ENCODE measurements around the gene TOR1AIP2. TPM values are rescaled to one million over a fixed set of nuclear protein-coding genes. Genes with fewer than 3 reads are reported as not detected.

The TOR1AIP2 gene
- 83.0 and 111 TPM in 2 replicates for total RNA-seq (2012; rRNA removed)

- Histone ChIP-seq H3K4me1 (ENCODE audit: control insufficient read depth, insufficient read depth, low read length) (peaks cover 17% of the 10 kb centered on the region), H3K9me3 (replicated peaks; ENCODE audit: low read length) (no peaks in the 10 kb centered on the region), H3K4me2 (ENCODE audit: low read length) (peak within 1 kb of the TSS; percentile 88), H3K9ac (ENCODE audit: low read depth, low read length) (peak within 1 kb of the TSS; percentile 84), H3K36me3 (ENCODE audit: insufficient read depth, low read length) (peaks cover 20% of the 10 kb centered on the region), H3K27me3 (ENCODE audit: control insufficient read depth, insufficient read depth, low read length) (no peaks in the 10 kb centered on the region), H3K4me3 (ENCODE audit: low read length) (peak within 1 kb of the TSS; percentile 77)
Observed at GRCh38 chr1:179877586-179878265, at the start of gene TOR1AIP2. Gene TOR1AIP2, minus strand, starts transcription at chr1:179877803. Its CDS starts 25,138 bp downstream, at chr1:179852665.

GRCh38 chr1:179926850-179927205 lies 49.2 kb upstream of the TOR1AIP2 start:
- Histone ChIP-seq H3K9ac (ENCODE audit: low read depth, low read length) (no peak overlapping the region), H3K9me3 (replicated peaks; ENCODE audit: low read length) (no peaks in the 10 kb centered on the region)

GRCh38 chr1:179925922-179926849 lies 48.6 kb upstream of the TOR1AIP2 start:
- H3K27me3 ChIP-seq (ENCODE audit: control insufficient read depth, insufficient read depth, low read length), result no peaks in the 10 kb centered on the region
- no peaks in the 10 kb centered on the region for H3K36me3 ChIP-seq (ENCODE audit: insufficient read depth, low read length)
- no peak overlapping the region for H3K9ac ChIP-seq (ENCODE audit: low read depth, low read length)
- peak overlapping the region; percentile 17 for H3K4me2 ChIP-seq (ENCODE audit: low read length)
- H3K9me3 ChIP-seq (replicated peaks; ENCODE audit: low read length), result no peaks in the 10 kb centered on the region
- peaks cover 13% of the 10 kb centered on the region for H3K4me1 ChIP-seq (ENCODE audit: control insufficient read depth, insufficient read depth, low read length)
- no peak overlapping the region for H3K4me3 ChIP-seq (ENCODE audit: low read length)

More at GRCh38 chr1:179926850-179927205, 49.2 kb upstream of the TOR1AIP2 start:
- no peaks in the 10 kb centered on the region for H3K27me3 ChIP-seq (ENCODE audit: control insufficient read depth, insufficient read depth, low read length)
- peaks cover 13% of the 10 kb centered on the region for H3K4me1 ChIP-seq (ENCODE audit: control insufficient read depth, insufficient read depth, low read length)
- no peaks in the 10 kb centered on the region for H3K36me3 ChIP-seq (ENCODE audit: insufficient read depth, low read length)
- no peak overlapping the region for H3K4me3 ChIP-seq (ENCODE audit: low read length)
- peak overlapping the region; percentile 17 for H3K4me2 ChIP-seq (ENCODE audit: low read length)

- Histone ChIP-seq H3K27me3 (ENCODE audit: control insufficient read depth, insufficient read depth, low read length) (no peaks in the 10 kb centered on the region), H3K9ac (ENCODE audit: low read depth, low read length) (no peak overlapping the region), H3K9me3 (replicated peaks; ENCODE audit: low read length) (no peaks in the 10 kb centered on the region), H3K36me3 (ENCODE audit: insufficient read depth, low read length) (no peaks in the 10 kb centered on the region), H3K4me3 (ENCODE audit: low read length) (no peak overlapping the region), H3K4me1 (ENCODE audit: control insufficient read depth, insufficient read depth, low read length) (peaks cover 13% of the 10 kb centered on the region), H3K4me2 (ENCODE audit: low read length) (no peak overlapping the region)
Observed at GRCh38 chr1:179925302-179925701, 47.7 kb upstream of the TOR1AIP2 start.

GRCh38 chr1:179924268-179924667 lies 46.7 kb upstream of the TOR1AIP2 start:
- Histone ChIP-seq H3K27me3 (ENCODE audit: control insufficient read depth, insufficient read depth, low read length) (no peaks in the 10 kb centered on the region), H3K36me3 (ENCODE audit: insufficient read depth, low read length) (peaks cover under 1% of the 10 kb centered on the region), H3K4me3 (ENCODE audit: low read length) (no peak overlapping the region), H3K9me3 (replicated peaks; ENCODE audit: low read length) (no peaks in the 10 kb centered on the region), H3K4me2 (ENCODE audit: low read length) (no peak overlapping the region), H3K4me1 (ENCODE audit: control insufficient read depth, insufficient read depth, low read length) (peaks cover 13% of the 10 kb centered on the region), H3K9ac (ENCODE audit: low read depth, low read length) (no peak overlapping the region)

GRCh38 chr1:179923029-179923428 lies 45.4 kb upstream of the TOR1AIP2 start:
- Histone ChIP-seq H3K4me1 (ENCODE audit: control insufficient read depth, insufficient read depth, low read length) (peaks cover 13% of the 10 kb centered on the region), H3K36me3 (ENCODE audit: insufficient read depth, low read length) (peaks cover 12% of the 10 kb centered on the region), H3K4me2 (ENCODE audit: low read length) (no peak overlapping the region), H3K27me3 (ENCODE audit: control insufficient read depth, insufficient read depth, low read length) (no peaks in the 10 kb centered on the region), H3K9ac (ENCODE audit: low read depth, low read length) (no peak overlapping the region), H3K9me3 (replicated peaks; ENCODE audit: low read length) (no peaks in the 10 kb centered on the region), H3K4me3 (ENCODE audit: low read length) (no peak overlapping the region)

GRCh38 chr1:179921981-179922872 lies 44.6 kb upstream of the TOR1AIP2 start:
- Histone ChIP-seq H3K4me1 (ENCODE audit: control insufficient read depth, insufficient read depth, low read length) (peaks cover 13% of the 10 kb centered on the region), H3K4me3 (ENCODE audit: low read length) (no peak overlapping the region), H3K27me3 (ENCODE audit: control insufficient read depth, insufficient read depth, low read length) (no peaks in the 10 kb centered on the region), H3K4me2 (ENCODE audit: low read length) (no peak overlapping the region), H3K9me3 (replicated peaks; ENCODE audit: low read length) (no peaks in the 10 kb centered on the region), H3K36me3 (ENCODE audit: insufficient read depth, low read length) (peaks cover 20% of the 10 kb centered on the region), H3K9ac (ENCODE audit: low read depth, low read length) (no peak overlapping the region)

GRCh38 chr1:179921472-179921871 lies 43.9 kb upstream of the TOR1AIP2 start:
- H3K4me2 ChIP-seq (ENCODE audit: low read length), result no peak overlapping the region
- peaks cover 24% of the 10 kb centered on the region for H3K36me3 ChIP-seq (ENCODE audit: insufficient read depth, low read length)
- no peak overlapping the region for H3K4me3 ChIP-seq (ENCODE audit: low read length)
- no peaks in the 10 kb centered on the region for H3K27me3 ChIP-seq (ENCODE audit: control insufficient read depth, insufficient read depth, low read length)
- no peaks in the 10 kb centered on the region for H3K9me3 ChIP-seq (replicated peaks; ENCODE audit: low read length)
- no peak overlapping the region for H3K9ac ChIP-seq (ENCODE audit: low read depth, low read length)
- peaks cover 8% of the 10 kb centered on the region for H3K4me1 ChIP-seq (ENCODE audit: control insufficient read depth, insufficient read depth, low read length)

GRCh38 chr1:179917601-179918429 lies 40.2 kb upstream of the TOR1AIP2 start:
- no peak overlapping the region for H3K4me2 ChIP-seq (ENCODE audit: low read length)
- no peaks in the 10 kb centered on the region for H3K9me3 ChIP-seq (replicated peaks; ENCODE audit: low read length)
- no peak overlapping the region for H3K4me3 ChIP-seq (ENCODE audit: low read length)
- no peaks in the 10 kb centered on the region for H3K27me3 ChIP-seq (ENCODE audit: control insufficient read depth, insufficient read depth, low read length)
- H3K4me1 ChIP-seq (ENCODE audit: control insufficient read depth, insufficient read depth, low read length), result no peaks in the 10 kb centered on the region
- H3K36me3 ChIP-seq (ENCODE audit: insufficient read depth, low read length), result peaks cover 45% of the 10 kb centered on the region
- H3K9ac ChIP-seq (ENCODE audit: low read depth, low read length), result no peak overlapping the region

GRCh38 chr1:179911812-179912211 lies 34.2 kb upstream of the TOR1AIP2 start:
- Histone ChIP-seq H3K4me3 (ENCODE audit: low read length) (no peak overlapping the region), H3K9me3 (replicated peaks; ENCODE audit: low read length) (no peaks in the 10 kb centered on the region), H3K27me3 (ENCODE audit: control insufficient read depth, insufficient read depth, low read length) (no peaks in the 10 kb centered on the region), H3K9ac (ENCODE audit: low read depth, low read length) (no peak overlapping the region), H3K36me3 (ENCODE audit: insufficient read depth, low read length) (peaks cover 47% of the 10 kb centered on the region), H3K4me2 (ENCODE audit: low read length) (no peak overlapping the region), H3K4me1 (ENCODE audit: control insufficient read depth, insufficient read depth, low read length) (no peaks in the 10 kb centered on the region)

Measured in skeletal muscle satellite cell (primary cell).